Gastroesophageal sphincter (tissue), 4 donors: ENCODE measurements around the gene CLN6. TPM values are rescaled to one million over a fixed set of nuclear protein-coding genes. Genes with fewer than 3 reads are reported as not detected.

Experiments
- ATAC-seq: fragments of 150-250 bp; one replicate; pipeline ENCODE4 v1.9.1; 2016; ENCODE audit warnings: mild to moderate bottlenecking, moderate library complexity
- H3K27ac ChIP-seq, 4 donors: fragments of 200-600 bp; sonication (generic) in 3 of 4; 1 replicate in 3 of 4; 2 replicates in 1 of 4; pipeline ENCODE4 v1.5.1; 2016 to 2019
- H3K27me3 ChIP-seq: fragments of 200-600 bp; sonication (generic); one replicate; pipeline ENCODE4 v1.5.1; 2019
- H3K36me3 ChIP-seq, 2 donors: fragments of 200-600 bp; sonication (generic); one replicate each; pipeline ENCODE4 v1.5.1; 2019; ENCODE audit warnings: control low read depth in 1 of 2
- H3K4me1 ChIP-seq, 3 donors: fragments of 200-600 bp; sonication (generic); 1 replicate in 2 of 3; 2 replicates in 1 of 3; pipeline ENCODE4 v1.5.1; 2016 to 2019; ENCODE audit warnings: control low read depth in 2 of 3
- H3K4me3 ChIP-seq, 2 donors: fragments of 200-600 bp; sonication (generic); one replicate each; pipeline ENCODE4 v1.5.1; 2019; ENCODE audit warnings: mild to moderate bottlenecking in 1 of 2, moderate library complexity in 1 of 2
- H3K9me3 ChIP-seq, 3 donors: fragments of 200-600 bp; sonication (generic); one replicate each; pipeline ENCODE4 v1.5.1; 2017 to 2019; ENCODE audit warnings: control low read depth in 2 of 3
- CTCF ChIP-seq, 4 experiments: fragments of 200-600 bp in 2 of 4; fragments of 450-650 bp in 2 of 4; sonication (generic) in 1 of 4; IDR thresholded peaks; one replicate each; pipeline ENCODE4 v1.5.1; 2017 to 2019; ENCODE audit warnings: antibody characterized with exemption in 4 of 4, mild to moderate bottlenecking in 2 of 4, moderate library complexity in 2 of 4
- EP300 ChIP-seq: sonication (generic); formaldehyde crosslinking; IDR thresholded peaks from one replicate; pipeline ENCODE4 v1.6.1; 2017; ENCODE audit warnings: antibody characterized with exemption, mild to moderate bottlenecking
- POLR2A ChIP-seq, 2 donors: fragments of 450-650 bp; IDR thresholded peaks; one replicate each; pipeline ENCODE4 v1.6.1; 2017; ENCODE audit warnings: antibody characterized with exemption in 2 of 2, mild to moderate bottlenecking in 2 of 2, moderate library complexity in 1 of 2
- POLR2AphosphoS5 ChIP-seq: sonication (generic); formaldehyde crosslinking; IDR thresholded peaks from one replicate; pipeline ENCODE4 v1.6.1; 2017; ENCODE audit warnings: antibody characterized with exemption
- WGBS, 2 donors: methylation state at CpG; one replicate each; pipeline ENCODE4 v1.1.5; 2018; ENCODE audit warnings: low coverage in 1 of 2; 5-methylcytosine and 5-hydroxymethylcytosine counted together
- total RNA-seq, 4 donors: library from RNA; depleted of rRNA; stranded (reverse); fragments of >200 nt; gene quantifications; one replicate each; pipeline ENCODE4 v1.1.0, GENCODE V29; 2016

Gene CLN6
- total RNA-seq, 4 donors from 2014 or later, result 6.1 to 14.9 (median 13.3) TPM

DNA sequence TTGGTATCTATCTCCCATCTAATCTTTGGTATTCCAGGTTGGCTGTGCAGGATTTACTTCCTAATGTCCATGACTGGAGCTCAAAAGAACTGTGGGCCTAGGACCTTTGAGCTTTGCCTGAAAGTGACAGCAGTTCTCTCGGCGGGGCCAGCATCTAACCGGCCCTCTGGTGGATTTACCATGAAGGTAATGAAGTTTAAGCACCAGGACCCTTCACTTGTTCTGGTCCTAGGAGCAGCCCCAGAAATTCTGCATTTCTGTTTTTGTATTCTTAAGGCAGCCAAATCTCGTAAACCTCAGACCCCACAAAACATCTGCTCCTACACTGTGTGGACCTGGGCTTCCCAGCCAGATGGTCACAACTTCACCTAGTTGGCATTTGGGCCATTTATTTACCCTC is 37.4 kb downstream of the CLN6 start:
- ATAC-seq, result no peak
- peak overlapping the region; percentile 20 to 86 (median 76) for H3K27ac ChIP-seq
- no peak for TF ChIP-seq POLR2AphosphoS5
- TF ChIP-seq CTCF (IDR thresholded peaks at IDR 0.05), result no peak
- no peak for TF ChIP-seq EP300
- no peak for TF ChIP-seq POLR2A (IDR thresholded peaks at IDR 0.05)
- H3K4me1 ChIP-seq, result peaks cover 12 to 70% (median 15%) of the 10 kb centered on the region in 3 donors
- H3K9me3 ChIP-seq, result no peaks in the 10 kb centered on the region
- H3K27me3 ChIP-seq, result no peaks in the 10 kb centered on the region
- peaks cover 0 to 26% of the 10 kb centered on the region in 2 donors for H3K36me3 ChIP-seq
- WGBS, 2 donors, result 94 to 100% methylated on average over 1 to 4 of the region's 4 CpGs
- H3K4me3 ChIP-seq, result no peak overlapping the region

DNA sequence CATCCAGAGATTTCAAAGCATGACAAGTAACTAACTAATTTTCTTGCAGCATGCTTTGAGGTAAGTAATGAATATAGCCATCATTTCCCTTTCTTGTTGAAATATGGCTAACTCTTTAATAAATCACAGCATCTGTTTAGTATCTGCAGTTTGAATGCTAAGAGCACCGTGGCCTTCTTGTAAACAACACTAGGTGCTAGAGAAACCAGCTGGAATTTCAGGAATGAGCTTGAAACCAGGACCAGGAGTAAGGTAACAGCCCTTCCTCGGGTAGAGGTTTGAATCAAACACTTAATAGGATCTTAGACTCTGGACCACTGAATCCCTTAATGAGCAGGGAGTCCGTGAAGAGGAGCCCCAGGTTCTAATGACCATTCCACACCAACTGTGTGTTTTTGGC is 38.0 kb downstream of the CLN6 start:
- Histone ChIP-seq H3K9me3 (no peaks in the 10 kb centered on the region), H3K36me3 (peaks cover 0 to 26% of the 10 kb centered on the region in 2 donors), H3K27me3 (no peaks in the 10 kb centered on the region), H3K4me1 (peaks cover 14 to 76% (median 15%) of the 10 kb centered on the region in 3 donors), H3K4me3 (no peak overlapping the region), H3K27ac (peak overlapping the region; percentile 20 to 86 (median 76))
- WGBS, 2 donors, result 30 to 40% methylated on average over 1 to 3 of the region's 3 CpGs
- no peak for ATAC-seq
- TF ChIP-seq POLR2A (IDR thresholded peaks at IDR 0.05), result no peak
- no peak for TF ChIP-seq CTCF (IDR thresholded peaks at IDR 0.05)
- TF ChIP-seq EP300, result no peak
- TF ChIP-seq POLR2AphosphoS5, result no peak

GRCh38 chr15:68190048-68190447 is 39.5 kb downstream of the CLN6 start:
- ATAC-seq, result no peak
- TF ChIP-seq POLR2AphosphoS5, result no peak
- no peak for TF ChIP-seq EP300
- no peak for TF ChIP-seq CTCF (IDR thresholded peaks at IDR 0.05)
- no peak for TF ChIP-seq POLR2A (IDR thresholded peaks at IDR 0.05)

DNA sequence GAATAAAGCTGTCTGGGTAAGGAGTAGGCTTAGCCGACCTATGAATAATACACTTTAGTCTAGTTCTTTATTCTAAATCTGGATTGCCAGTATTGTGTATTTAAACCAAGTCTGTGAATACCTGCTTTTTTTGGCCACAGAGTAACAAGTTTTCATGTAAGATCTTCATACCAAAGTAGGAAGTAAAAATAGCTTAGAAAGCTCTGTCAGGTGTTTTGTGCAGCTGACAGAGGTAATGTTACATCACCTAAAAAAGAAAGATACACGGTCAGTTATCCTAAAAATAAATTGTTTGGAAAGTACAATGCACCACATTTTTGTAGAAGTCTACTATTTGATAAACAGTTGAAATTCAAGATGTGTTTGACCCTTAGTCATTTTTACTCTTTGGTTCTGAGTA is 40.9 kb downstream of the CLN6 start:
- no peak overlapping the region for H3K4me3 ChIP-seq
- no peaks in the 10 kb centered on the region for H3K9me3 ChIP-seq
- TF ChIP-seq POLR2A (IDR thresholded peaks at IDR 0.05), result no peak
- TF ChIP-seq CTCF (IDR thresholded peaks at IDR 0.05), result no peak
- TF ChIP-seq POLR2AphosphoS5, result no peak
- no peak for TF ChIP-seq EP300
- peaks cover 0 to 41% of the 10 kb centered on the region in 2 donors for H3K36me3 ChIP-seq
- 24 to 44% methylated on average over 2 of the region's 2 CpGs for WGBS, 2 donors
- peaks cover 15 to 80% (median 21%) of the 10 kb centered on the region in 3 donors for H3K4me1 ChIP-seq
- H3K27me3 ChIP-seq, result no peaks in the 10 kb centered on the region
- no peak for ATAC-seq
- peak overlapping the region; percentile 80 to 94 (median 84) for H3K27ac ChIP-seq

More at GRCh38 chr15:68190048-68190447, 39.5 kb downstream of the CLN6 start:
- Histone ChIP-seq H3K27ac (peak overlapping the region; percentile 80 to 94 (median 84)), H3K36me3 (peaks cover 0 to 31% of the 10 kb centered on the region in 2 donors), H3K4me3 (no peak overlapping the region), H3K9me3 (no peaks in the 10 kb centered on the region), H3K27me3 (no peaks in the 10 kb centered on the region), H3K4me1 (peaks cover 15 to 80% (median 21%) of the 10 kb centered on the region in 3 donors)
- WGBS, 2 donors, result 93% methylated on average over 4 of the region's 4 CpGs

GRCh38 chr15:68187559-68187958 is 42.0 kb downstream of the CLN6 start:
- WGBS, 2 donors, result 17 to 25% methylated on average over 1 to 8 of the region's 9 CpGs
- H3K4me1 ChIP-seq, result peaks cover 15 to 70% (median 21%) of the 10 kb centered on the region in 3 donors
- peak; percentile 82 for ATAC-seq

More at GRCh38 chr15:68187559-68187958, 42.0 kb downstream of the CLN6 start:
- Histone ChIP-seq H3K27me3 (no peaks in the 10 kb centered on the region), H3K36me3 (peaks cover 0 to 42% of the 10 kb centered on the region in 2 donors), H3K27ac (peak overlapping the region; percentile 80 to 94 (median 84)), H3K4me3 (peak overlapping the region in 1 of 2 donors; percentile 27), H3K9me3 (no peaks in the 10 kb centered on the region)
- TF ChIP-seq POLR2AphosphoS5, result peak; percentile 75
- TF ChIP-seq POLR2A (IDR thresholded peaks at IDR 0.05), result no peak
